ENCODE data around the gene NGEF. TPM values are rescaled to one million over a fixed set of nuclear protein-coding genes. Genes with fewer than 3 reads are reported as not detected.

The NGEF gene
- total and polyA plus RNA-seq, 9 of the 15 experiments (the other 6 are each of a cell fraction or from before 2014, with no cell fraction given), result 0.07 to 0.17 (median 0.09) TPM; not detected in 6

DNA sequence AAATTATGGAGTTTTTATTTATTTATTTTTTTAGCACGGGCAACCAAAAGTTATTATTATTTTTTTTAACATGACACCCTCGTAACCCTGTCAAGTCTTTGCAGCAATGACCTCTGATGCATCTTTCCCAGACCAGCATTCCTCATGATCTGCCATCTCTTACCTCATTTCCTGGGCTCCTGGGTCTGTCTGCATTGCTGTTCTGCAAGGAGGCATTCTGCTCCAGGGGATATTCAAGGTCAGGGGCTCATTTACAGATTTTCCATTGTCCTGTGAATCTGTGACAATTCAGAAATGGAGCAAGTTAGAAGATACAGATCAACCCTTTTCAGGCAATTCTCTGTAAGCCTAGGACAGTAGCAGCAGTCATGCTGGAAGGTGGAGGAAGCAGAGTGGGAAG, 43.0 kb downstream of the NGEF start:
- no peak overlapping the region for H3K9ac ChIP-seq (ENCODE audit: insufficient read depth in 1 of 2, low read depth in 2 of 2, low read length in 2 of 2)
- no peak overlapping the region for H3K4me2 ChIP-seq (ENCODE audit: insufficient read depth, low read length)
- CTCF ChIA-PET (ENCODE audit: low intra/inter-chr PET ratio), result no interaction called here
- in situ Hi-C loops (cut with MboI), result no loop called here
- H3K36me3 ChIP-seq (ENCODE audit: control insufficient read depth, insufficient read depth, low read length), result no peaks in the 10 kb centered on the region
- H3K9me3 ChIP-seq (replicated peaks; ENCODE audit: control insufficient read depth, insufficient read depth, low read depth, low read length), result no peaks in the 10 kb centered on the region
- DNase-seq (ENCODE audit: extremely low read depth in 1 of 4, low spot score in 3 of 4) (no peak), ATAC-seq (no peak), FAIRE-seq (no peak)
- H3K79me2 ChIP-seq (ENCODE audit: control insufficient read depth, insufficient read depth, low read length), result no peaks in the 10 kb centered on the region
- TF ChIP-seq, protein P1, sequence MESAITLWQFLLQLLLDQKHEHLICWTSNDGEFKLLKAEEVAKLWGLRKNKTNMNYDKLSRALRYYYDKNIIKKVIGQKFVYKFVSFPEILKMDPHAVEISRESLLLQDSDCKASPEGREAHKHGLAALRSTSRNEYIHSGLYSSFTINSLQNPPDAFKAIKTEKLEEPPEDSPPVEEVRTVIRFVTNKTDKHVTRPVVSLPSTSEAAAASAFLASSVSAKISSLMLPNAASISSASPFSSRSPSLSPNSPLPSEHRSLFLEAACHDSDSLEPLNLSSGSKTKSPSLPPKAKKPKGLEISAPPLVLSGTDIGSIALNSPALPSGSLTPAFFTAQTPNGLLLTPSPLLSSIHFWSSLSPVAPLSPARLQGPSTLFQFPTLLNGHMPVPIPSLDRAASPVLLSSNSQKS (CRISPR knock-in tag; IDR thresholded peaks at IDR 0.05), result no peak
- TF ChIP-seq HOXB6 (CRISPR knock-in tag; IDR thresholded peaks at IDR 0.05; ENCODE audit: borderline replicate concordance), result no peak
- TF ChIP-seq, protein P2, sequence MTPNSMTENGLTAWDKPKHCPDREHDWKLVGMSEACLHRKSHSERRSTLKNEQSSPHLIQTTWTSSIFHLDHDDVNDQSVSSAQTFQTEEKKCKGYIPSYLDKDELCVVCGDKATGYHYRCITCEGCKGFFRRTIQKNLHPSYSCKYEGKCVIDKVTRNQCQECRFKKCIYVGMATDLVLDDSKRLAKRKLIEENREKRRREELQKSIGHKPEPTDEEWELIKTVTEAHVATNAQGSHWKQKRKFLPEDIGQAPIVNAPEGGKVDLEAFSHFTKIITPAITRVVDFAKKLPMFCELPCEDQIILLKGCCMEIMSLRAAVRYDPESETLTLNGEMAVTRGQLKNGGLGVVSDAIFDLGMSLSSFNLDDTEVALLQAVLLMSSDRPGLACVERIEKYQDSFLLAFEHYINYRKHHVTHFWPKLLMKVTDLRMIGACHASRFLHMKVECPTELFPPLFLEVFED (CRISPR knock-in tag; conservative IDR thresholded peaks at IDR 0.05), result no peak
- H3K27ac ChIP-seq (ENCODE audit: extremely low read depth, low read depth, low read length), result no peak overlapping the region
- WGBS (ENCODE audit: insufficient coverage, low coverage, missing lambda C conversion rate), result 0% methylated on average over 2 of the region's 2 CpGs
- no peaks in the 10 kb centered on the region for H4K20me1 ChIP-seq (replicated peaks; ENCODE audit: control insufficient read depth, insufficient read depth, low read length)
- no TSS peak for BruUV-seq (replicated peaks)
- intact Hi-C loops (cut with micrococcal nuclease), result no loop called here
- peaks cover 6 to 20% of the 10 kb centered on the region in 2 experiments; a peak in 3 of 5 replicates for H3K27me3 ChIP-seq (ENCODE audit: control insufficient read depth in 2 of 2, insufficient read depth in 2 of 2, low read length in 2 of 2)
- no peaks in the 10 kb centered on the region for H3K4me1 ChIP-seq (replicated peaks in 1 of 2; ENCODE audit: control insufficient read depth in 2 of 2, insufficient read depth in 2 of 2, low read length in 2 of 2)
- H2AFZ ChIP-seq (ENCODE audit: low read depth, low read length), result no peak overlapping the region
- H3K9me1 ChIP-seq (ENCODE audit: control insufficient read depth, insufficient read depth, low read length), result no peaks in the 10 kb centered on the region
- POLR2A ChIA-PET, result no interaction called here
- H3K4me3 ChIP-seq, result no peak overlapping the region

DNA sequence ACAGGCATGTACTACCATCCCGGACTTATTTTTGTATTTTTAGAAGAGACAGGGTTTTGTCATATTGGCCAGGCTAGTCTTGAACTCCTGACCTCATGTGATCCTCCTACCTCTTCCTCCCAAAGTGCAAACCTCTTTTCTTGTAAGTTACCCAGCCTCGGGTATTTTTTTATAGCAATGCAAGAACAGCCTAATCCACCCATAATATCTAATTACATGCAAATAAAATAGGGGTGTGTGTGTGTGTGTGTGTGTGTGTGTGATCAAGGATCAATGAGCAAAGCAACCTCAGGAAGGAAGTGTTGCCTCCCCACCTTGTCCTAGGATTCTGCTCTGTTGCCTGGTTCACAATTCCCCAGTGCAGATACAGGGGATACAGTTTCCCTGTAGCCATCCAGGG, 45.6 kb downstream of the NGEF start:
- 0% methylated on average over 2 of the region's 2 CpGs for WGBS (ENCODE audit: insufficient coverage, low coverage, missing lambda C conversion rate)
- in situ Hi-C loops (cut with MboI), result no loop called here
- no peak for TF ChIP-seq POLR2A (conservative IDR thresholded peaks at IDR 0.05)
- TF ChIP-seq C11orf30 (IDR thresholded peaks at IDR 0.05; ENCODE audit: low read depth), result no peak
- TF ChIP-seq, protein P3, sequence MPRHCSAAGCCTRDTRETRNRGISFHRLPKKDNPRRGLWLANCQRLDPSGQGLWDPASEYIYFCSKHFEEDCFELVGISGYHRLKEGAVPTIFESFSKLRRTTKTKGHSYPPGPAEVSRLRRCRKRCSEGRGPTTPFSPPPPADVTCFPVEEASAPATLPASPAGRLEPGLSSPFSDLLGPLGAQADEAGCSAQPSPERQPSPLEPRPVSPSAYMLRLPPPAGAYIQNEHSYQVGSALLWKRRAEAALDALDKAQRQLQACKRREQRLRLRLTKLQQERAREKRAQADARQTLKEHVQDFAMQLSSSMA (CRISPR knock-in tag; IDR thresholded peaks at IDR 0.05), result no peak
- TF ChIP-seq ELF1 (tag; IDR thresholded peaks at IDR 0.05), result no peak
- no peak for TF ChIP-seq SP1 (CRISPR knock-in tag; IDR thresholded peaks at IDR 0.05)
- no peak for TF ChIP-seq MAFF (IDR thresholded peaks at IDR 0.05; ENCODE audit: low read length)
- no peak for TF ChIP-seq ASH1L (IDR thresholded peaks at IDR 0.05; ENCODE audit: borderline replicate concordance, low read depth, partially characterized antibody)
- no peak for TF ChIP-seq TAF15 (IDR thresholded peaks at IDR 0.05; ENCODE audit: low read depth, low read length)
- no peak for TF ChIP-seq SNRNP70 (optimal IDR thresholded peaks at IDR 0.05; ENCODE audit: low read depth, low read length)

More for the DNA sequence above, 45.6 kb downstream of the NGEF start:
- Histone ChIP-seq H3K9me3 (replicated peaks; ENCODE audit: control insufficient read depth, insufficient read depth, low read depth, low read length) (no peaks in the 10 kb centered on the region), H3K27ac (ENCODE audit: extremely low read depth, low read depth, low read length) (no peak overlapping the region), H3K27me3 (ENCODE audit: control insufficient read depth in 2 of 2, insufficient read depth in 2 of 2, low read length in 2 of 2) (peaks cover 0 to 15% of the 10 kb centered on the region in 2 experiments; a peak in 2 of 5 replicates), H3K79me2 (ENCODE audit: control insufficient read depth, insufficient read depth, low read length) (no peaks in the 10 kb centered on the region), H3K4me2 (ENCODE audit: insufficient read depth, low read length) (no peak overlapping the region), H3K4me3 (no peak overlapping the region), H3K4me1 (replicated peaks in 1 of 2; ENCODE audit: control insufficient read depth in 2 of 2, insufficient read depth in 2 of 2, low read length in 2 of 2) (no peaks in the 10 kb centered on the region), H3K9ac (ENCODE audit: insufficient read depth in 1 of 2, low read depth in 2 of 2, low read length in 2 of 2) (no peak overlapping the region), H4K20me1 (replicated peaks; ENCODE audit: control insufficient read depth, insufficient read depth, low read length) (no peaks in the 10 kb centered on the region), H3K9me1 (ENCODE audit: control insufficient read depth, insufficient read depth, low read length) (no peaks in the 10 kb centered on the region), H2AFZ (ENCODE audit: low read depth, low read length) (no peak overlapping the region), H3K36me3 (ENCODE audit: control insufficient read depth, insufficient read depth, low read length) (no peaks in the 10 kb centered on the region)
- ChIA-PET POLR2A (no interaction called here), CTCF (ENCODE audit: low intra/inter-chr PET ratio) (no interaction called here)
- ATAC-seq (no peak), DNase-seq (ENCODE audit: extremely low read depth in 1 of 4, low spot score in 3 of 4) (no peak), FAIRE-seq (no peak)
- no TSS peak for BruUV-seq (replicated peaks)
- intact Hi-C loops (cut with micrococcal nuclease), result no loop called here

Data from K562 (cell line).